GM12878 (cell line): Measurements from ENCODE around the gene ACAP2.

Experiments
- LARP7 ChIP-seq: fragments of 450-650 bp; IDR thresholded peaks from 2 replicates; pipeline ENCODE4 v1.6.1; 2017; ENCODE audit warnings: mild to moderate bottlenecking
- PKNOX1 ChIP-seq: fragments of 450-650 bp; IDR thresholded peaks from 2 replicates; pipeline ENCODE4 v1.6.1; 2016; ENCODE audit warnings: mild to moderate bottlenecking
- RBBP5 ChIP-seq: fragments of 200-600 bp; sonication (generic); conservative IDR thresholded peaks from 2 replicates; pipeline ENCODE4 v1.6.1; 2016
- REST ChIP-seq: IDR thresholded peaks from 2 replicates; pipeline ENCODE4 v1.6.1; 2012; ENCODE audit warnings: mild to moderate bottlenecking, low read depth, low read length
- SREBF2 ChIP-seq: IDR thresholded peaks from 2 replicates; pipeline ENCODE4 v1.6.1; 2012; ENCODE audit warnings: mild to moderate bottlenecking, low read length

- TF ChIP-seq RBBP5 (no peak), SREBF2 (no peak), REST (no peak), PKNOX1 (no peak), LARP7 (no peak)
Measured at GRCh38 chr3:195263193-195263924, 179.5 kb downstream of the ACAP2 start.
